ENCODE results near the gene BNIP3.

DNA sequence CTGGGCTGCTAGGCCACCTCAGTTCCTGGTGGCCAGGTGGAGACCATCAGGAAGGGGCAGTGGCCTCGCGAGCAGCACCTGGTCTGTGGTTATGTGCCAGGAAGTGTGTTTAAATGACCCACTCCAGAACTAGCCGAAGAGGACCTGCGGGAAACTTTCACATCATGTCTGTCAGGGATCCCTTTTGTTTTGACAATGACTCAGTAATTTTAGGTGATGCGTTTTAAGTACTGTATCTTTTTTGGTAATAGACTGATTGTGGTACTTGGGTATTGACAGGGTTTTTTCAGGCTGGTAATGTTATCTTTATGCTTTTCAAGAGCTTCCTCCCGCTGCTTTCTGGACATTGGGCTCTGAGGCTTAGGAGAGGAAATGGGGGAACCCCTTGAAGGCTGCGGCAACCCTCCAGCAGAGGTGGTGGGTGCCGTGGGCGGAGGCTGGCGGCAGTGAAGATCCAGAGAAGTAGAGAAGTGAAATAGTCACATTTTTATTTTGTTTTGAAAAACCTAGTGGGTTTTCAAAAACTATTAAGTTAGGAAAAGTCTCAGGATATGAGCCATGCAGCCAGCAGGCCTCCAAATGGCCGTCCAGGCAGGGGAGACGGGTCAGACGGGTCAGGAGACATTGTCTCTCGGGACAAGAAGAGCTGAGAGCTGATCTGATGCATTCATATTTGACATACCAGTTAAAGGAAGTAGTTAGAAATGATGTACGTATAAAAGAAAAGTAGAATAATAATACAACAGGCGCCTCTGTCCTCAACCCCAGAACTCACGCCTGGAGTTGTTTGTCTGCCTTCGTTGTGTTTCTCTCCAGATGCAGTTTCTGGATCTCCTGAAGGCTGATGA, 53.3 kb downstream of the BNIP3 start:
- TF ChIP-seq, protein P1, sequence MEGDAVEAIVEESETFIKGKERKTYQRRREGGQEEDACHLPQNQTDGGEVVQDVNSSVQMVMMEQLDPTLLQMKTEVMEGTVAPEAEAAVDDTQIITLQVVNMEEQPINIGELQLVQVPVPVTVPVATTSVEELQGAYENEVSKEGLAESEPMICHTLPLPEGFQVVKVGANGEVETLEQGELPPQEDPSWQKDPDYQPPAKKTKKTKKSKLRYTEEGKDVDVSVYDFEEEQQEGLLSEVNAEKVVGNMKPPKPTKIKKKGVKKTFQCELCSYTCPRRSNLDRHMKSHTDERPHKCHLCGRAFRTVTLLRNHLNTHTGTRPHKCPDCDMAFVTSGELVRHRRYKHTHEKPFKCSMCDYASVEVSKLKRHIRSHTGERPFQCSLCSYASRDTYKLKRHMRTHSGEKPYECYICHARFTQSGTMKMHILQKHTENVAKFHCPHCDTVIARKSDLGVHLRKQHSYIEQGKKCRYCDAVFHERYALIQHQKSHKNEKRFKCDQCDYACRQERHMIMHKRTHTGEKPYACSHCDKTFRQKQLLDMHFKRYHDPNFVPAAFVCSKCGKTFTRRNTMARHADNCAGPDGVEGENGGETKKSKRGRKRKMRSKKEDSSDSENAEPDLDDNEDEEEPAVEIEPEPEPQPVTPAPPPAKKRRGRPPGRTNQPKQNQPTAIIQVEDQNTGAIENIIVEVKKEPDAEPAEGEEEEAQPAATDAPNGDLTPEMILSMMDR (IDR thresholded peaks at IDR 0.05; ENCODE audit: low read depth, low read length): no peak
- TF ChIP-seq EZH2phosphoT487 (IDR thresholded peaks at IDR 0.05; ENCODE audit: low read depth): no peak

Data from OCI-LY3 (cell line).